Ishikawa (cell line): Measurements from ENCODE around the gene NAA25.

ENCODE experiments used
- CEBPB ChIP-seq: IDR thresholded peaks from 2 replicates; pipeline ENCODE4 v1.6.1; 2012
- CREB1 ChIP-seq: IDR thresholded peaks from 2 replicates; pipeline ENCODE4 v1.6.1; 2012; ENCODE audit warnings: low read depth
- EGR1 ChIP-seq: IDR thresholded peaks from 2 replicates; pipeline ENCODE4 v1.6.1; 2012
- EP300 ChIP-seq: IDR thresholded peaks from 2 replicates; pipeline ENCODE4 v1.6.1; 2012; ENCODE audit warnings: borderline replicate concordance
- FOXM1 ChIP-seq: IDR thresholded peaks from 2 replicates; pipeline ENCODE4 v1.6.1; 2012; ENCODE audit warnings: low read depth, borderline replicate concordance
- MAX ChIP-seq: IDR thresholded peaks from 2 replicates; pipeline ENCODE4 v1.6.1; 2012
- NFIC ChIP-seq: IDR thresholded peaks from 2 replicates; pipeline ENCODE4 v1.6.1; 2012
- RAD21 ChIP-seq: IDR thresholded peaks from 2 replicates; pipeline ENCODE4 v1.6.1; 2012; ENCODE audit warnings: low read depth
- TAF1 ChIP-seq: IDR thresholded peaks from 2 replicates; pipeline ENCODE4 v1.6.1; 2012; ENCODE audit warnings: low read depth, mild to moderate bottlenecking
- TCF12 ChIP-seq: IDR thresholded peaks from 2 replicates; pipeline ENCODE4 v1.6.1; 2012; ENCODE audit warnings: low read depth
- TEAD4 ChIP-seq: IDR thresholded peaks from 2 replicates; pipeline ENCODE4 v1.6.1; 2012
- YY1 ChIP-seq: IDR thresholded peaks from 2 replicates; pipeline ENCODE4 v1.6.1; 2012; ENCODE audit warnings: low read depth
- ZBTB7A ChIP-seq: IDR thresholded peaks from 2 replicates; pipeline ENCODE4 v1.6.1; 2012; ENCODE audit warnings: low read depth
- TF ChIP-seq, protein P1 (sequence below): IDR thresholded peaks from 2 replicates; pipeline ENCODE4 v1.6.1; 2012
- TF ChIP-seq, protein P2 (sequence below): IDR thresholded peaks from 2 replicates; pipeline ENCODE4 v1.6.1; 2012; ENCODE audit warnings: low read depth, mild to moderate bottlenecking

NAA25 gene

DNA sequence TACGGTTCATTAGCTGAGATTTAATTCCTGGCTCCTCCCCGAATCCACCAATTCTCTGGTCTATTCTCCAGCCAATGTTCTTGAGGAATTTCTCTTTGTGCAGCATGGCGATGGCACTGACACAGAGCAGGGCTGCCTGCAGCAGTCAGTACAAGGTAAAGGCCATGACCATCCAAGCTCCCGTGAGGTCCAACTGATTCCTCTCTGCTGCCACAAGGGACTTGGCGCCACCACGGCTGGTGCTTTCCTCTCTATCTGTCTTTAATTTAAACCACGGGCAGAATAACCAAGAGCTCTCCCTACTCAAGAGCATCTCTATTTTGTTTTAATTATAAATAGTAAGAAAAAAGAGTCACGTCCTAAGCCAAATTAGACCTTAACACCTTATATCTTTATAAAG, 107.8 kb downstream of the NAA25 start:
- no peak for TF ChIP-seq CREB1
- TF ChIP-seq TAF1: no peak
- TF ChIP-seq, protein P1, sequence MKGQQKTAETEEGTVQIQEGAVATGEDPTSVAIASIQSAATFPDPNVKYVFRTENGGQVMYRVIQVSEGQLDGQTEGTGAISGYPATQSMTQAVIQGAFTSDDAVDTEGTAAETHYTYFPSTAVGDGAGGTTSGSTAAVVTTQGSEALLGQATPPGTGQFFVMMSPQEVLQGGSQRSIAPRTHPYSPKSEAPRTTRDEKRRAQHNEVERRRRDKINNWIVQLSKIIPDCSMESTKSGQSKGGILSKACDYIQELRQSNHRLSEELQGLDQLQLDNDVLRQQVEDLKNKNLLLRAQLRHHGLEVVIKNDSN: no peak
- no peak for TF ChIP-seq CEBPB
- TF ChIP-seq ZBTB7A: no peak
- no peak for TF ChIP-seq FOXM1
- no peak for TF ChIP-seq TEAD4
- TF ChIP-seq, protein P2, sequence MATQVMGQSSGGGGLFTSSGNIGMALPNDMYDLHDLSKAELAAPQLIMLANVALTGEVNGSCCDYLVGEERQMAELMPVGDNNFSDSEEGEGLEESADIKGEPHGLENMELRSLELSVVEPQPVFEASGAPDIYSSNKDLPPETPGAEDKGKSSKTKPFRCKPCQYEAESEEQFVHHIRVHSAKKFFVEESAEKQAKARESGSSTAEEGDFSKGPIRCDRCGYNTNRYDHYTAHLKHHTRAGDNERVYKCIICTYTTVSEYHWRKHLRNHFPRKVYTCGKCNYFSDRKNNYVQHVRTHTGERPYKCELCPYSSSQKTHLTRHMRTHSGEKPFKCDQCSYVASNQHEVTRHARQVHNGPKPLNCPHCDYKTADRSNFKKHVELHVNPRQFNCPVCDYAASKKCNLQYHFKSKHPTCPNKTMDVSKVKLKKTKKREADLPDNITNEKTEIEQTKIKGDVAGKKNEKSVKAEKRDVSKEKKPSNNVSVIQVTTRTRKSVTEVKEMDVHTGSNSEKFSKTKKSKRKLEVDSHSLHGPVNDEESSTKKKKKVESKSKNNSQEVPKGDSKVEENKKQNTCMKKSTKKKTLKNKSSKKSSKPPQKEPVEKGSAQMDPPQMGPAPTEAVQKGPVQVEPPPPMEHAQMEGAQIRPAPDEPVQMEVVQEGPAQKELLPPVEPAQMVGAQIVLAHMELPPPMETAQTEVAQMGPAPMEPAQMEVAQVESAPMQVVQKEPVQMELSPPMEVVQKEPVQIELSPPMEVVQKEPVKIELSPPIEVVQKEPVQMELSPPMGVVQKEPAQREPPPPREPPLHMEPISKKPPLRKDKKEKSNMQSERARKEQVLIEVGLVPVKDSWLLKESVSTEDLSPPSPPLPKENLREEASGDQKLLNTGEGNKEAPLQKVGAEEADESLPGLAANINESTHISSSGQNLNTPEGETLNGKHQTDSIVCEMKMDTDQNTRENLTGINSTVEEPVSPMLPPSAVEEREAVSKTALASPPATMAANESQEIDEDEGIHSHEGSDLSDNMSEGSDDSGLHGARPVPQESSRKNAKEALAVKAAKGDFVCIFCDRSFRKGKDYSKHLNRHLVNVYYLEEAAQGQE: no peak
- TF ChIP-seq RAD21: no peak
- no peak for TF ChIP-seq TCF12
- no peak for TF ChIP-seq MAX
- no peak for TF ChIP-seq EGR1
- TF ChIP-seq EP300: no peak
- no peak for TF ChIP-seq NFIC
- no peak for TF ChIP-seq YY1

GRCh38 chr12:111998015-111998414, 110.6 kb downstream of the NAA25 start:
- TF ChIP-seq CEBPB: no peak
- TF ChIP-seq, protein P1: no peak
- no peak for TF ChIP-seq ZBTB7A
- TF ChIP-seq YY1: no peak
- TF ChIP-seq CREB1: no peak
- no peak for TF ChIP-seq TAF1
- TF ChIP-seq NFIC: no peak
- no peak for TF ChIP-seq FOXM1
- TF ChIP-seq MAX: no peak
- TF ChIP-seq, protein P2: no peak
- no peak for TF ChIP-seq RAD21
- no peak for TF ChIP-seq EGR1
- no peak for TF ChIP-seq TCF12
- TF ChIP-seq EP300: no peak
- no peak for TF ChIP-seq TEAD4

DNA sequence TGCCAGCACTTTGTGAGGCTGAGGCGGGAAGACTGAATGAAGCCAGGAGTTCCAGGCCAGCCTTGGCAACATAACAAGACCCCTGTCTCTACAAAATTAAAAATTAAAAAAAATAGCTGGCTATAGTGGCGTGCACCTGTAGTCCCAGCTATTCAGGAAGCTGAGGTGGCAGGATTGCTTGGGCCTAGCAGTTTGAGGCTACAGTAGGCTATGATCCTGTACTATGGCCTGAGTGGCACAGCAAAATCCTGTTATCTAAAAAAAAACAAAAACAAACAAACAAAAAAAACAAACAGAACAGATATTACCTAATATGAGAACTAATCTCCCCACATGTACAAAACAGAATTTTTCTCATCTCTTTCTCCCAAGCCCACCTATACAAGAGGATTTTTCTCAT, 111.3 kb downstream of the NAA25 start:
- TF ChIP-seq FOXM1 (no peak), EP300 (no peak), EGR1 (no peak), YY1 (no peak), TEAD4 (no peak), TCF12 (no peak), MAX (no peak), ZBTB7A (no peak), RAD21 (no peak), NFIC (no peak), TAF1 (no peak)
- TF ChIP-seq, protein P2: no peak
- TF ChIP-seq, protein P1: no peak
